HG02798 (cell line): ENCODE measurements around the gene RANBP2.

Source experiments
- ATAC-seq: cut with Tn5 transposase; IDR thresholded peaks from one replicate; pipeline ENCODE4 v1.9.1; 2021; ENCODE audit warnings: mild to moderate bottlenecking; ENCODE audit not compliant: unreplicated experiment, poor library complexity

The RANBP2 gene

GRCh38 chr2:108833219-108833618 is 113.9 kb downstream of the RANBP2 start:
- ATAC-seq: no peak

DNA sequence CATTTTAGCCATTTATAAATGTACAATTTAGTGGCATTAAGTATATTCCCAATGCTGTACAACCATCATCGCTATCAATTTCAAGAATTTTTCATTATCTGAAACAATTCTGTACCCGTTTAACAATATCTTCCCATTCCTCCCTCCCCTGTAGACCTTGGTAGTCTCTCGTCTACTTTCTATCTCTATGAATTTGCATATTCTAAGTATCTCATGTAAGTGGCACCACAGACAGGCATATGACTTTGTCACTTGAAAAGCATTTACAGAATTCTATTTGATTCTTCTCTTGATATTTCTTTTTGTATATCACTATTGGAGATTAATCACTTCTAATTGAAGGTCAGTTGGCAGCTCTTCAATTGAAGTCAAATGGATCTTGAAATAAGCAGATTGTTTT is 115.3 kb downstream of the RANBP2 start:
- ATAC-seq: no peak

GRCh38 chr2:108835040-108835439 is 115.8 kb downstream of the RANBP2 start:
- ATAC-seq: no peak
